Right lobe of liver (tissue), 4 donors: Measurements from ENCODE around the gene UCHL5.

ENCODE experiments used
- POLR2A ChIP-seq: fragments of 450-650 bp; IDR thresholded peaks from one replicate; pipeline ENCODE4 v1.6.1; 2017; ENCODE audit warnings: antibody characterized with exemption, mild to moderate bottlenecking
- TF ChIP-seq, protein P1 (sequence below), 4 donors: fragments of 200-600 bp in 3 of 4; fragments of 450-650 bp in 1 of 4; IDR thresholded peaks; one replicate each; pipeline versions ENCODE4 v1.5.1 to v1.8.0; 2016 to 2022; ENCODE audit warnings: antibody characterized with exemption in 4 of 4, mild to moderate bottlenecking in 2 of 4
- donor health status: DM: no; HTN: no; CAD: no.
- donor health status: DM: no; HTN: no; CAD: no.
- donor health status: DM: no; HTN: yes; CAD: no.

DNA sequence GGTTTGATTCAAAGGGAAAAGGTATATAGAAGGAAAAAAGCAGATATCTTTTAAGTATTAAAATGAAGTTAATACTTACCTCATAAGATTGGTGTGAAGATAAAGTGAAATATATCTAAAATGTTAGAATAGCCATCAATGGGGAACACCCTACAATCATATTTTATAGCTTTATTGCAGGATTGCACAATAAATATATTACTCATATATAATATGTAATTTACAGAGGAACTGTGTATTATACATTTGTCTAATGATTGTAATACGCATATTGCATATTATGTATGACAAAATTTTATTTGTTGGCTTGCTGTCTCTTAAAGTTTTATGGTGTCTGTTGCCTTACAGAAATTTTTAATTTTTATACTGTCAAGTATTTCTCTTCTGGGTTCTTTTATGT lies 47.8 kb downstream of the UCHL5 start:
- TF ChIP-seq POLR2A, result no peak
- TF ChIP-seq, protein P1, sequence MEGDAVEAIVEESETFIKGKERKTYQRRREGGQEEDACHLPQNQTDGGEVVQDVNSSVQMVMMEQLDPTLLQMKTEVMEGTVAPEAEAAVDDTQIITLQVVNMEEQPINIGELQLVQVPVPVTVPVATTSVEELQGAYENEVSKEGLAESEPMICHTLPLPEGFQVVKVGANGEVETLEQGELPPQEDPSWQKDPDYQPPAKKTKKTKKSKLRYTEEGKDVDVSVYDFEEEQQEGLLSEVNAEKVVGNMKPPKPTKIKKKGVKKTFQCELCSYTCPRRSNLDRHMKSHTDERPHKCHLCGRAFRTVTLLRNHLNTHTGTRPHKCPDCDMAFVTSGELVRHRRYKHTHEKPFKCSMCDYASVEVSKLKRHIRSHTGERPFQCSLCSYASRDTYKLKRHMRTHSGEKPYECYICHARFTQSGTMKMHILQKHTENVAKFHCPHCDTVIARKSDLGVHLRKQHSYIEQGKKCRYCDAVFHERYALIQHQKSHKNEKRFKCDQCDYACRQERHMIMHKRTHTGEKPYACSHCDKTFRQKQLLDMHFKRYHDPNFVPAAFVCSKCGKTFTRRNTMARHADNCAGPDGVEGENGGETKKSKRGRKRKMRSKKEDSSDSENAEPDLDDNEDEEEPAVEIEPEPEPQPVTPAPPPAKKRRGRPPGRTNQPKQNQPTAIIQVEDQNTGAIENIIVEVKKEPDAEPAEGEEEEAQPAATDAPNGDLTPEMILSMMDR (IDR thresholded peaks at IDR 0.05), result no peak
